NCI-H345 (cell line): ENCODE results near the gene UBTD1.
"Not testable (repeated sequence)": the region's sequence is repeated elsewhere in the genome, so short reads cannot be mapped to it uniquely, and the experiment has no call there.

Experiments
- DNase-seq: peaks from one replicate; lab custom pipeline; 2025; lab: John Stamatoyannopoulos, UW

Gene UBTD1

GRCh38 chr10:97538839-97539238 lies 40.1 kb downstream of the UBTD1 start:
- DNase-seq: no peak

- no peak for DNase-seq
Observed at GRCh38 chr10:97539523-97540200, 40.9 kb downstream of the UBTD1 start.

- no peak for DNase-seq
Observed at GRCh38 chr10:97540669-97541500, 42.2 kb downstream of the UBTD1 start.

GRCh38 chr10:97542169-97543024 lies 43.7 kb downstream of the UBTD1 start:
- DNase-seq: no peak

GRCh38 chr10:97543025-97543546 lies 44.4 kb downstream of the UBTD1 start:
- no peak for DNase-seq

- DNase-seq: no peak
Observed at GRCh38 chr10:97546456-97547270, 47.9 kb downstream of the UBTD1 start.

- DNase-seq: no peak
Observed at GRCh38 chr10:97547271-97547600, 48.5 kb downstream of the UBTD1 start.

GRCh38 chr10:97547962-97548361 lies 49.2 kb downstream of the UBTD1 start:
- no peak for DNase-seq

- DNase-seq: no peak
Observed at GRCh38 chr10:97548828-97549455, 50.2 kb downstream of the UBTD1 start.

GRCh38 chr10:97549587-97550322 lies 51.0 kb downstream of the UBTD1 start:
- no peak for DNase-seq

GRCh38 chr10:97550336-97551149 lies 51.8 kb downstream of the UBTD1 start:
- DNase-seq: no peak

- DNase-seq: no peak
Observed at GRCh38 chr10:97551271-97551670, 52.5 kb downstream of the UBTD1 start.

GRCh38 chr10:97553575-97554031 lies 54.9 kb downstream of the UBTD1 start:
- peak; percentile 44 for DNase-seq

- not testable (repeated sequence) for DNase-seq
Observed at GRCh38 chr10:97554336-97554735, 55.6 kb downstream of the UBTD1 start.

- DNase-seq: not testable (repeated sequence)
Observed at GRCh38 chr10:97555541-97555940, 56.8 kb downstream of the UBTD1 start.

- not testable (repeated sequence) for DNase-seq
Observed at GRCh38 chr10:97560731-97561381, 62.1 kb downstream of the UBTD1 start.

- DNase-seq: not testable (repeated sequence)
Observed at GRCh38 chr10:97561386-97562077, 62.8 kb downstream of the UBTD1 start.

- DNase-seq: not testable (repeated sequence)
Observed at GRCh38 chr10:97562329-97562728, 63.6 kb downstream of the UBTD1 start.
